ENCODE data around the gene DISP3.

DISP3 gene

GRCh38 chr1:11505591-11506538 is 26.9 kb downstream of the DISP3 start:
- no peak for TF ChIP-seq CTCF (IDR thresholded peaks at IDR 0.05; ENCODE audit: low read depth, low read length, missing control alignments)
- no peak for DNase-seq
- Histone ChIP-seq H3K27ac (no peak overlapping the region), H3K4me3 (ENCODE audit: low read depth, low read length) (no peak overlapping the region), H3K27me3 (replicated peaks) (no peaks in the 10 kb centered on the region), H3K36me3 (replicated peaks) (no peaks in the 10 kb centered on the region)
- in situ Hi-C loops (cut with HindIII; ENCODE audit: low pct_ligation_motif_present, low sequenced_read_pairs), result no loop called here

- no peaks in the 10 kb centered on the region for H3K27me3 ChIP-seq (replicated peaks)
- TF ChIP-seq CTCF (IDR thresholded peaks at IDR 0.05; ENCODE audit: low read depth, low read length, missing control alignments), result no peak
- in situ Hi-C loops (cut with HindIII; ENCODE audit: low pct_ligation_motif_present, low sequenced_read_pairs), result no loop called here
- no peak overlapping the region for H3K4me3 ChIP-seq (ENCODE audit: low read depth, low read length)
- DNase-seq, result no peak
- H3K27ac ChIP-seq, result no peak overlapping the region
- H3K36me3 ChIP-seq (replicated peaks), result no peaks in the 10 kb centered on the region
Observed at GRCh38 chr1:11507309-11507708, 28.4 kb downstream of the DISP3 start.

DNA sequence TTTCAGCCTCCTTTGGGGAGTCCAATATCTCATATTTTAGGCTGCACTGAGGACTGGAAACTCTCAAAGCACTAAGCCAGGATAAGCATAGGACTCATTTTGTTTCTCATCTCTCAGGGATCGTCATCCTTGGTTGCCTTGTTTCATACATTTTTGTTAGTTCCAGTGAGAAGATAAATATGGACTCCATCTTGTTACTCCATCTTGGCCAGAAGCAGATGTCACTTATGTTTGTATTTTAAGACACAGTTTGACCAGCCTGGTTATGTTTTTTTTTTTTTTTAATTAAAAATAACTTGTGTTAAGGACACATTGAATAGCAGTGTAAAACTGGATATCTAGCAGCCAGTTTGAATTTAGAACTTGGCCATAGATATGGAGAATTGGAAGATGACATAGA is 34.7 kb downstream of the DISP3 start:
- no peaks in the 10 kb centered on the region for H3K36me3 ChIP-seq (replicated peaks)
- no peak overlapping the region for H3K4me3 ChIP-seq (ENCODE audit: low read depth, low read length)
- no peak for TF ChIP-seq CTCF (IDR thresholded peaks at IDR 0.05; ENCODE audit: low read depth, low read length, missing control alignments)
- H3K27ac ChIP-seq, result no peak overlapping the region
- DNase-seq, result no peak
- in situ Hi-C loops (cut with HindIII; ENCODE audit: low pct_ligation_motif_present, low sequenced_read_pairs), result no loop called here
- no peaks in the 10 kb centered on the region for H3K27me3 ChIP-seq (replicated peaks)

DNA sequence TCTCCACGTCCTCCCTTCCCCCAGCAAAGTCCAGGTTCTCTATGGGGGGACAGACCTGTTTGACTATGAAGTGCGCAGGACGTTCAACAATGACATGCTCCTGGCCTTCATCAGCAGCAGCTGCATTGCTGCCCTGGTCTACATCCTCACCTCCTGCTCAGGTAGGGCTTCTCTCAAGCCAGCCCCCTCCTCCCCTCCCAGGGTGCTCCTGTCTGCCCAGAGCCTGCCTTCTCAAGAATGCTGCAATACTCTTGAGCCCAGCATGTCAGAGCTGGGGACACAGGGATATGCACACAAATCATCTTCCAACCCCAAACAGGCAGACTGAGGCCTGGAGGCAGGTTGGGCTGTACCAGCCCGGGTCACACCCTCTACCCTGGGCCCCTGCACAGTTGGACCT is 35.4 kb downstream of the DISP3 start:
- in situ Hi-C loops (cut with HindIII; ENCODE audit: low pct_ligation_motif_present, low sequenced_read_pairs), result no loop called here
- Histone ChIP-seq H3K36me3 (replicated peaks) (no peaks in the 10 kb centered on the region), H3K27ac (no peak overlapping the region), H3K27me3 (replicated peaks) (no peaks in the 10 kb centered on the region), H3K4me3 (ENCODE audit: low read depth, low read length) (no peak overlapping the region)
- no peak for DNase-seq
- TF ChIP-seq CTCF (IDR thresholded peaks at IDR 0.05; ENCODE audit: low read depth, low read length, missing control alignments), result no peak

GRCh38 chr1:11515368-11516300 is 36.7 kb downstream of the DISP3 start:
- DNase-seq, result no peak
- TF ChIP-seq CTCF (IDR thresholded peaks at IDR 0.05; ENCODE audit: low read depth, low read length, missing control alignments), result no peak
- Histone ChIP-seq H3K27ac (no peak overlapping the region), H3K36me3 (replicated peaks) (no peaks in the 10 kb centered on the region), H3K27me3 (replicated peaks) (no peaks in the 10 kb centered on the region), H3K4me3 (ENCODE audit: low read depth, low read length) (no peak overlapping the region)
- in situ Hi-C loops (cut with HindIII; ENCODE audit: low pct_ligation_motif_present, low sequenced_read_pairs), result no loop called here

Data from brain microvascular endothelial cell (primary cell).